GM19238 (cell line): ENCODE results near the gene COG7.
"Not testable (repeated sequence)": the region's sequence is repeated elsewhere in the genome, so short reads cannot be mapped to it uniquely, and the experiment has no call there.

Source experiments
- DNase-seq: peaks from one replicate; pipeline ENCODE4 v3.0.0; 2011; ENCODE audit warnings: low spot score; ENCODE audit not compliant: insufficient read length

The COG7 gene

DNA sequence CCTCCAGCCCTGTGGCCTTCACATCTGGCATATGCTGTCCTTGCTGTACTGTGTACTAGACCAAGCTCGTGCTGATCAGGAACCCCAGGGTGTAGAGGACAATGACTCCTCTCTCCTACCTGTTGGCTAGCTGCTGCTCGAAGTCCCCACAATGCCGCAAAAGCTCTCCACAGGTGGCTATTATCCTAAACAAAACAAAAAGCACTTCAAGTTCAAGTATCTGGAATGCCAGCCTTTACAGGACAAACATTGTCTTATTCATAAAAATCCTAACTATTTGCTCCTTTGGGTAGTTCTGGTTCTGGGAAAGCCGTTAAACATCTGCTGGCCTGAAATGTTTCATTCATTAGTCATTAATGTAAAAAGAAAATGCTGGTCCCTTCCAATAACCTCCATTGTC lies 42.8 kb downstream of the COG7 start:
- no peak for DNase-seq

DNA sequence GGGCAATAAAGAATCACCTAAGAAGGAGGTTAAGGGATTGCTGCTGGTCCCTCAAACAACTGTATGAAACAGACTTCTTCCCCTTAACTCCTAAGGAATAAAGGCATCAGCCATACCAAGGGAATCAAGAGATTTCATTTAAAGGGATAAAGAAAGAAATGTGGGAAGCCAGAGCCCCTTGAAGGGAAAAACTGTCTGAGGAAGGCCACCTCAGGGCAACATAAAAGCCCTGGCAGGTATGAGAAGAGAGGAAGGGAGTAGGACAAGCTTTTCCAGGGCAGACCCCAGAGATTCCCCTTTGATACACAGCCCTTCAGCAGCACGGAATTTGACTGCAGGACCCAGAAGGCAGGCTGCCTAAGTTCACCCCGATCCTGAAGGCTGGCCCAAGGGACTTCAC lies 43.5 kb downstream of the COG7 start:
- no peak for DNase-seq

DNA sequence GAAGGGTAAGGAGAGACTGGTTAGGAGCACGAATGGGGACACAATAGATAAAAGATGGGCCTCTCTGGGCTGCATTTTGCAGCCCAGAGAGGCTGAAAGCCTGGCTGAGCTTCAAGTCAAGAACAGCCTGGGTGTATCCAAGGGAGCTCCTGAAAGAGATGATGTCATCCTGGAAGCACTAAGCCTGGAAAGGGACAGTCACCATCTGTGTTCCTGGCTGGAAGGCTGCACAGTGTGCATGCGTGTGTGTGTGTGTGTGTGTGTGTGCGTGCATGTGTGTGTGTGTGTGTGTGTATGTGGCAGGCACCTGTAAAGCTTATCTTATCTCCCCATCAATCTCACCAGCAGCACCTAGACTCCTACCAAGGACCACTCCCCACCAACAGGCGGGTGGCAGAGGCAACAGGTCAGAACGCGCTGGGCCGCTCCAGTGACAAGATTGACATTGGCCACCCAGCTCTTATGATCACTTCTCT lies 44.1 kb downstream of the COG7 start:
- no peak for DNase-seq

DNA sequence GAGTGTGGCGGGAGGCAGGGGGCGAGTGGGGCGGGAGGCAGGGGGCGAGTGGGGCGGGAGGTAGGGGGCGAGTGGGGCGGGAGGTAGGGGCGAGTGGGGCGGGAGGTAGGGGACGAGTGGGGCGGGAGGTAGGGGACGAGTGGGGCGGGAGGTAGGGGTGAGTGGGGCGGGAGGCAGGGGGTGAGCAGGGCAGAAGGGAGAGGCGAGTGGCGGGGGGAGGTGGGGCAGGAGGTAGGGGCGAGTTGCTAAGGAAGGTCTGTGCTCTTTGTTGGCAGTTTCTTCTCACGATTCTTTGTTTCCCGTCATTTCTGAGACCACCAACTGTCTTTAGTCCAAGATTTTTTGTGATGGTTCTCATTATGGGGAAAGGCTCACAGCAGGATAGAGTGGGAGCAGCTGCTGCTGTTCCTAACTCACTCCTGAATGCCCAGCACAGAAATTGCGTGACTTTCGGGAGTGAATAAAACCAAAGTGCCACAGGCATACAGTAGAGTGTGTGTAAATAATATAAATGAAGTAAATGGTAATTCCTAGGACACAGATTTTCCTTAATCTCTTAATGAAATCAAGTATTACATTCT lies 44.7 kb downstream of the COG7 start:
- DNase-seq = no peak

DNA sequence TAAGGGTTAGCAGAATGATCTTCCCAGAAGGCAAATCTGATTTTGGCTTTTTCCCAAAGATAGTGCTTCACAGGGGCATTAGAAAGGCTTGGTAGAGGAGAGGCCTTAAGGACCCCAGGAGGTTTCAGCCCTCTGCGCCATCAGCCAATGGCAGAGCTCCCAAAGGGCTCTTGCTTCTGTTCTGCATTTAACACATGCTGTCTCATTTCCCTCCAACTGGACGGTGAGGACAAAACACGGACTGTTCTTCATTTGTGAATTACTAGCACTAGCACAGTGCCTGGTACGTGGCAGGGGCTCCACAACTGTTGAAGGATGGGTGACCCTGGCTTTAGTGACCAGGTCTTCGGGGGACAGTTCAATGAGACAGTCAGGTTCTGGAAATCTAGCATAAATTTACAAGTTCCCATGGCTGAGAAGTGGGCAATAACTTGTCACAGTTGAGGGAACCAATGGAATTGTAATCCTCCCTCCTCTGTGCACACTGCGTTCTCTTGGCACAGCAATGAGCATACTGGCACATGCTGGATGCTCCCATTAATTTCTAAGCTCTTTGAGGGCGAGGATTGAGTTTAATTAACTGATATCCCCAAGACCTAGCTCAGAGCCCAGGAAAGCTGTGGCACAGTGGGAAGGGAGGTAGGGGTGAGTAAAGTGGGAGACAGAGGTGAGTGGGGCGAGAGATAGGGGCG lies 45.4 kb downstream of the COG7 start:
- no peak for DNase-seq

DNA sequence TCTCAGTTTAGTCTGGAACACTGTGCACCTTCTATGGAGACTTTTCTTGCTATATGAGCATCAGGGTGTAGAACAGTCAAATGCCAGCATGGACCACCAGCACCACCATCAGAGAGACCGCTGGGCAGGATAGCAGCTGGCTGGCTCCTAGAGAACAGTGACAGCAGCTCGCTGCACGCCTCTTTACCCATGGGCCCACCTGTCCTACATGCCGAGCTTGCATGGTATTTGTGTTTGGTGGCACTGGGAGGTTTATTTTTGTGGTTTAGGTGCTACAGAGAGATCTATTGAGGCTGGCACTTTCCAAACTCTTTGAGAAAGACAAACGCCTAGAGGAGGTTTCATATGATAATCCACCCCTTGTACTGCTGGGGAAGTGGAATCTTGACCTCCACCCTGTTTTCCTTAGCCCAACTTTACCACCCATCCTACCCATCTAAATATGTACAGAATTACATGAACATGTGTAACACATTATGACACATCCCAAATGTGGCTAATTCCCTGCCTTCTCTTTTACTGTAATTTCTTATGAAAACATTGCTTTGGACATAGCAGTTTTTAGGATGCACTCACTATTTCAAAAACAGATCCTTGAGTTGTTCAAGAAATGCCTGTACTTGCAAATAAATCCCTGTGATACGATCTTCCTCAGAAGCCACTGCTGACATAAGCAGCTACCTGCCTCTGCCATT lies 46.3 kb downstream of the COG7 start:
- no peak for DNase-seq

DNA sequence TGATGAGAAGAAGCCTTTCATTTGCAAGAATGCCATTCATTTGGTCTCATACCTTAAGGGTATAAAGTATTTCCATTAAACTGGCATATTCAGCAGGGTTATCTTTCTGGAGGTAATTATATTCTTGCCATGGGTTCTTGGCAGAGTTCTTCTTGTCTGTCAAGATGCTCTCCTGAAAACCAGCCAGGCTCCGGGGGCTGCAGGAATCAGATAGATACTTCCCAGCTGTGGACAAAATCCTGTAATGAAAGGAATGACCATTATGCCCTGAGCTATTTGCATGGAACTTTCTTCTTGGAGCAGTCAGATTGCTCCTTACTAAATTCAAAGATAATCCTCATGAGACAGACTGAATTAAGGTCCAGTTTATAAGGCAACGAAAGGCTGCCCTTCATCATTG lies 47.0 kb downstream of the COG7 start:
- no peak for DNase-seq

DNA sequence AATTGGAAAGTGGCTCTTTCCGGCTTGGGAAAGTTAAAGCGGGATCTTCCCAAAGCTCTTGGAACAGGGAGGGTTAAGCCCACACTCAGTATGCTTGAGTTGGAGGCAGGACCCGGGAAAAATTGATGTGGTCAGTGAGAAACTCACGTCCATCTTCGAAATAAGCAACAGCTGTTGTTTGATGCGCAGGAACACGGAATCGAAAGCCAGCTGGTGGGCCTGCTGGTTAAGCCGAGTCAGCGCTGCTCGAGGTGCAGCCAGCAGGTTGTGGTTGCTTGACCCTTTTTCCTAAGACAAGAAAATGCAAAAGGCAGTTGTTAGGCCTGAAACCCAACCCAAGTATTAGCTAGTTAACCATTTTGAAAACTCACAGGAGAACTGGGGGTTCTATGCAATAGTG lies 49.4 kb downstream of the COG7 start:
- DNase-seq = no peak

DNA sequence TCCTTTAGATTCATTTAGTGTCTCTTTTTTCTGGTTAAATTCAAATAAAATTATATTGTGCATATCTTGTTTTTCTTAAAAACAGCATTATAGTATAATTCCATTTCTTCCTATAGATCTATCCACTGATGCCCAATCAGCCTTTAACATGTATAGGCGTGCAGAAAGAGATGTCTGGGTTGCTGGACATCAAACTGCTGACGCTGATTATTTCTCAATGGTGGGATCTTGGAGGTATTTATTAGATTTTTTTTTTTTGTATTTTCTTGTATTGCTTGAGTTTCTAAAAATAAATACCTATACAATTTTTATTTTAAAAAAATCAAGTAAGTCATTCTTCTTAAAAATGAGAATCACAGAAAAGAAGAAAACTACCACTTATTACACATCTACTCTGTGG lies 50.9 kb downstream of the COG7 start:
- DNase-seq = no peak

DNA sequence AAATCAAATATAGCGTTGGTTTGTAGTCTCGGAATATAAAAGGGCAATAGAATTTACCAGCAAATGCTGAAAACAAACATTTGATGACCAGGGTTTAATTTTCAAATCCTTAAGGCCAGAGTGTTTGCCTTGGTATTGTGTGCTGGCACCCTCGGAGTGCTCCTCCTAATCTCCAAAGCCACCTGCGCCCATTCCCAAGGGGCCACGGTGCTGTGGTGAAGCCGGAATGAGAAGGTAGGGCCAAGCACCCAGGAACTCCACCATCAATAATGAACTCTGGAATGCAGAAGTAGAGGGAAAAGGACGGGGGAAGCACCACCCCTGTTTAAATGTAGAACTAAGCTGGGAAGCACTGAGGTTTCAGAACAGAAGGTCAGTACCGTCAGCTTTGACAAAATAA lies 51.9 kb downstream of the COG7 start:
- DNase-seq = no peak

DNA sequence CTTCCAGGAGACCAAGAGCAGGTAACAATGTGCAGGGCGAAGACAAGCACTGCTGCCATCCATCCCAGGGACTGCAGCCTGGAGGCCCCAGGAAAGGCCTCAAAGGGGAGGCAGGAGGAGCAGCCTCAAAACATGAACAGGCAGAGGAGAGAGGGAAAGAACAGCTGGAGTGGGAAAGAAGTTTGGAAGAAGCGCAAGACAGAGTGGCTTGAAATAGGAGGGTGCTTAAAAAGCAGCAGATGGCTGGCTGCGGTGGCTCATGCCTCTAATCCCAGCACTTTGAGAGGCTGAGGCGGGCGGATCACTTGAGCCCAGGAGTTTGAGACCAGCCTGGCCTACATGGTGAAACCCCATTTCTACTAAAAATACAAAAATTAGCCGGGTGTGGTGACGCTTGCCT lies 52.5 kb downstream of the COG7 start:
- DNase-seq = not testable (repeated sequence)

DNA sequence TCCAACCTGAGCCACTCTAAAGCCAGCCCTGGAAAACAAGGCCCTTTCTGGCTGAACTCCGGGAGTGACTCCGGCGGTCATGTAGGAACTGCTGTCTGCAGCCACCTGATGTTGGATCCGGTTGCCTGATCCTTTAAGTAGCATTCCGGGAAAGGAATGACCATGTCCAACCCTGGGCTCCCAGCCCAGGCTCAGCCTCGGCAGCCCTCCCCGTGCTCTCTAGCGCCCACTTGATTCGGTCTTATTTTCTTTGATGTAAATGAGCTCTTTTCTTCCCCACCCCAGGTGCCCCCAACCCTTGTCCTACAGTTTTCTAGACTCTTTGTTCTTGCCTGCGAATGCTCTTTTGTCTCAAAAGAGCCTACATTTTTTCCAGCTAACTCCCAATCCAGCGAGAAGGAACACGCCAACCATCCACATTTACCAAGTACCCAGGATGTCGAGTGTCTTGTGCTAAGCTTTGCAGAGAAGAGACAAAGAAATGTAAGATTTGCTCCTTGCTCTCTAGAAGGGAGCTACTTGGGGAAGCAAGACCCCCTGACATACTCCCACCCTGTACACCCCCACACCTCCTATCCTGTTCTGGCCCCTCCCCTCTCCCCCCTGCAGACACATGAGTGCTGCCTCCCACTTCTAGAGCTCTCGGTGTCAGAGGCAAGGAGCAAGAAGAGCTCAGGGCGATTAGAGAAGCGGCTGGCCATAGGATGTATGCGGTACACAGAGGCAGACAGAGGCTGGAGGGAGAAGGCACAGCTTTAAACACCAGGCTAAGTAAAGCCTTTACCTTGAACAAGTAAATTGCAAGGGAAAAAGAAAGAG lies 53.8 kb downstream of the COG7 start:
- no peak for DNase-seq

DNA sequence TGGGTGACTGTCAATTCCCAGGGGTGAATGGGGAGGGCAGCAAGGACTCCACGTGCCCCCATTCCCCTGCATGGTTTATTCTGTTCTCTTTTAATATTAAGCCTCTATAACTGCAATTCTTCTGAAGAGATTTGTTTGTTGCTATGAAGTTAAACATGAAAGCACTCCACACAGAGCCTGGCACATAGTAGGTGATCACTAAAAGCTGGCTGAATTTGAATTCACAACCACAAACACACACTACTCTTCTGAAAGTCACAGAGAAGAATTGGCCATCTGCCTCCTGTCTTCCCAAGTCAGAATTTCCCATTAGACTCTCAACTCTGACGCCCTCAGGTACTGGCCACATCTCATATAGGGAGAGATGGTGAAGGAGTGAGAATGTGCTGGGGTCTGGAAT lies 55.5 kb downstream of the COG7 start:
- DNase-seq = no peak

DNA sequence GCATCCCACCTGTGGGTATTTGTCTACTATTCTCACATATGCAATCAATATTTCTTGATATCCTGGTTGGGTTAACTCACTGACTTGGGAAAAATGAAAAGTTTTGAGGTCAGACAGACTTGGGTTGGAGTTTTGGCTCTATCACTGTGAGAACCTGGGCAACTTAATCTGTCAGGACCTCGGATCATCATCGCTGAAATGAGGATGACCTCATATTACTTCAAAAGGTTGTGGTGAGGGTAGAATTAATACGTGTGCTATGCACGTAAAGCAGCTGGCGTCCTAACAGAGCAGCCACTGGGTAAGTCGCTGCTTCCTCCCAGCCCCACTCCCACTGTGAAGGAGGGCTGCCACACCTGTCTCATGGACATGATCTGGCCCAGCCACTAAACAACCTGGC lies 57.3 kb downstream of the COG7 start:
- DNase-seq = no peak

DNA sequence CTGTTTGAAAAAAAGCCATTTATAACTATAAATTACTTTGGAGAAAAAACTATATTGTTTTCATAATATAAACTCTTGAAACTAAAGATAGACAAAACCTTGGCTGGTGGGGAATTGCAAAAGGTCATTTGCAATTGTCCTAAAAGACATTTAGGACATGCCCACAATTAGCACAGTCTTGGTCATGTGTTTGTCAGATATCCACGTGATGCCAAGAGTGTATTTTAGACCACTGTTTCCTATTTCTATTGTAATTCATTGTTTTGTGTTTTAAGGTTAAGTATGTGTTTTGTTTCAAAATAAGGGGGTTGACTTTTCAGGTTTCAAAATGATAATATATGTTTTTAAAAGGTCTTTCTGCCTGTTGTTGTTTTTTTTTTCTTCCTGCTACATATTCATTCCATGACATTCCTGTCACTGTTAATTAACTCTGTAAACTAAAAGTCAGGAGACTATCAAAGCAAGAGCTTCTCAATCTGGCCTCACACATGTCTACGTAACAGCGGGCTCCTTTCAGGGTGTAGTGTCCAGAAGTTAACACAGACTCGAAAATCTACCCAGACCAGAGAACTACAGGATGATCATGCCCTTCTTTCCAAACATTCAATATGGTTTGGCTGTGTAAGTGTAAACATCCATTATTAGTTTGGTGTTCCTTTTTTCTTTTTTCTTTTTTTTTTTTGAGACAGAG lies 58.7 kb downstream of the COG7 start:
- DNase-seq = no peak

DNA sequence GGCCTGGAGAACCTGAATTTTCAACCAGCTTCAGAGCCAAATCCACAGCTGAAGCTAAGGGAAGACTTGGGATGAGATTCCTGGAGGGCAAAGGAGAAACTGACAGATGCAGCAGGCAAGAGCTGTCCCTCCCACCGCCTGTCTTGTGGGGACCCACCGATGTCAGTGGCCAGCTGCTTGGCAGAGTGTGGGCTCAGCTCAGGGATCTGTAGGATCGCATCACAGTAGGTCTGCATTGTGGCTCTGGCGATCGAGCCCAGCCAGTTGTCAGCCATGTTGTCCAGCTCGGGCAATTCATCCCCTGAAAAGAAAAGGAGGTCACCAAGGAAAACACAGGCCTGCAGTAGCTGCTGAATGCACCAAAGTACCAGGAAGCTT lies 60.8 kb downstream of the COG7 start:
- no peak for DNase-seq

DNA sequence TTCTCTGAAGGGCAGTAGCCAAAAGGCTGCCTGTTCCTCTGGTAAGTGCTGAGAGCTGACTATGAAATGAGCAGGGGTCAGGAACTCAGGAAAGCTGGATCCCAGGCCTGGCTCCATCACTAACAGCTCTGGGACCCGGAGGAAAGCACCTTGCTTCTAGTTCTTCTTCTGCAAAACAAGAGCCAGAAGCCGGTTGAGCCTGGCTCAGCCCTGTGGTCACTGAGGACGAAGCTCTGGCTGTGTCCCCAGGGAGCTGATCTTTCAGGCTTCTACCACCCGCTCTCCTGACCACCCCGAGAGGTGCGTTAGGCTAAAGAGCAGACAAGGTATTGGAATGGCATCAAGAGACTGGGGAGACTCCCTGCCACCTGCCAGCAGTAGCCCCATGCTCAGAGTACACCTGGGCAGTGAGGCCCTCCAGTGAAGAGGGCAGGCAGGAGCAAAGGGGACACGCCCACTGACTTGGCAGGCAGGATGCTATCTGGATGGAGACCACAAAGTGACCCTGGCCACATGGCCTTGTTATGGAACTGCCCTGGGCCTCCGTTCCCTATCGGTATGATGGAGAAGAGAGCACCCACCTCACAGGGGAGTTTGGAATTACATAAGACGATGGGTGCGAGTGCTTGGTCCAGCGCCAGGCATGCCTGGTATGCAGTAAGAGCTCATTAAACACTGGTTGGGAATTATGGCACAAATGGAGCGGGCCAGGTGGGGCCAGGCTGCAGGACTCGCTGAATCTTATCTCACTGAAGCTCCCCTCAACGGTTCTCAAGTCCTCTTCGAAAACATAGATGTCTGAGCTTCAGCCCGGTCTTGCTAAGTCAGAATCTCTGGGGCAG lies 61.4 kb downstream of the COG7 start:
- no peak for DNase-seq

DNA sequence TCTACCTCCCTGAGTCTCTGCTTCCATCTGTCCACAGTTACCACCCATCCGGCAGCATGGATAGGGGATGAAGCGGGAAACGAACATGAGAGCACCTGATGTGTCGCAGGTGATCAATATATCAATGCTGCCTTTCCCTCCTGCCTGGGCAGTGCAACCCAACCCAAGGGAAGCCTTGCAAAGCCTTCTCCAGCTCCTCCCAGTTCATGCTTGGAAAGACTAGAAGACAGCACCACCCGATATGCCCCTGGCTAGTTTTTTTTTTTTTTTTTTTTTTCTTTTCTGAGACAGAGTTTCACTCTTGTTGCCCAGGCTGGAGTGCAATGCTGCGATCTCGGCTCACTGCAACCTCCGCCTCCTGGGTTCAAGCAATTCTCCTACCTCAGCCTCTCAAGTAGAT lies 63.1 kb downstream of the COG7 start:
- not testable (repeated sequence) for DNase-seq

DNA sequence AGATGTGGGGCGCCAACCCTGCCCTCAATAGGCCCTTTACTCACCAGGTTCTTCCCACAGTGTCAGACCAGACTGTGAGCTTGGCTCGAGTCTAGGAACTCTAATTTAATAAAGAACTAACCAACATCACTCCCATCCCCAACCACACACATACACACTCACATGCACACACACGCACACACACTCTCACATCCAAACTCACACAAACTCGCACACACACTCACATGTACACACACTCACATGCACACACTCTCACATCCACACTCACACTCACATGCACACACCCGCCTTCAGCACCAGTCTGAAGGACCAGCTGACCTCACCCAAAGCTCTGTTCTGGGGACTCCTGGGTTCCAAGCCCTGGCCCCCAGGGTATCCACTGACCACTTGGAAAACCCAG lies 63.8 kb downstream of the COG7 start:
- no peak for DNase-seq

DNA sequence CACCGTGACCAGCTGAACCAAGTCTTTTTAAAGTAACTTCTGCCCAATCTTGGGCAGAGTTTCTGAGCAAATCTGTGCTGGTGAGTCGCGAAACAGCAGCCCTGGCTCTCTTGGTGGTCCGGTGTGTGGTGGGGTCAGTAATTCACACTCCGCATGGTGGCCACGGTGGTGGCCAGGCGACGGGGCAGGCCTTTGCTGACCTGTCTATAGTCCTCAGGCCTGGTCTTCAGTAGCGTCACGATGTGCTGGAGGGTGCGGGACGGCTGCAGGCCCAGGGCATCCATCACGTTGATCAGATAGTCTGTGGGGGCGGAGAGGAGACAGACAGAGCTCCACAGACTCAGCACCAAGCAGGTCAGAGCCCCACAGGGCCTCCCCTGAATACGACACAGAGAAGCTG lies 64.2 kb downstream of the COG7 start:
- DNase-seq = no peak

DNA sequence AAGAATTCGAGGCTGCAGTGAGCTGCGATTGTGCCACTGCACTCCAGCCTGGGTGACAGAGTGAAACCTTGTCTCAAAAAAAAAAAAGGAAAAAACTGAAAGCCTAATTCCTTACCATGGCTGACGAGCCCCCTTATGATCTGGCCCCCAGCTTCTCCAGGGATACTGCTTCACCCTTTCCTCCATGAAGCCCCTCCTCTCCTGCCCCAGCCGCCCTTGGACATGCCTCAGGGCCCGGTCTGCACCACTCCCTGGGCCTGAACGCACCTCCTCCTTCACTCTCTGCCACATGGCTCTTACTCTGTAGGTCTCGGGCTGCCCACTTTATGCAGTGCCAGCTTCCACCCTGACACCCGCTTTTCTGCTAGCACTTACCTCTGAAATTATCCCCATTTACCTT lies 65.3 kb downstream of the COG7 start:
- DNase-seq = no peak
